ENCODE data around the gene STX11.

The STX11 gene

DNA sequence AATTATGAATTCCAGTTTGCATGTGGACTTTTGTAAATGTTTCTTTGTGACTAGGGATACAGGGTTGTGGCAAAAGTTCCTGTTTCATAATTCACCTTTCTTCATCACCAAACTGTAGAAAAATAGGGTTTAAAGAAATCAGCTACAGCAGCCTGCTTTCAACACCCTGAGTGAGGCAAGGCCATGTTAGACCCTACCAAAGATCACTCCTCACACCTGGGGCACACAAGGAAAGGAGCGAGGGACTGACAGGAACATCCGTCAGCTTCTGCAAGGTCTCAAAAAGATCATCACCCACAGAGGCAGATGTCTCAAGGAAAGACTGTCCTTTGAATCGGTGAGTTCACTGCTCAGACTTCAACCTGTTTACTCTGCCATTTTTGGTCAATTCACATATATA, 10.5 kb upstream of the STX11 start:
- TF ChIP-seq, protein P1, sequence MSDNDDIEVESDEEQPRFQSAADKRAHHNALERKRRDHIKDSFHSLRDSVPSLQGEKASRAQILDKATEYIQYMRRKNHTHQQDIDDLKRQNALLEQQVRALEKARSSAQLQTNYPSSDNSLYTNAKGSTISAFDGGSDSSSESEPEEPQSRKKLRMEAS (IDR thresholded peaks at IDR 0.05): no peak
- TF ChIP-seq, protein P2, sequence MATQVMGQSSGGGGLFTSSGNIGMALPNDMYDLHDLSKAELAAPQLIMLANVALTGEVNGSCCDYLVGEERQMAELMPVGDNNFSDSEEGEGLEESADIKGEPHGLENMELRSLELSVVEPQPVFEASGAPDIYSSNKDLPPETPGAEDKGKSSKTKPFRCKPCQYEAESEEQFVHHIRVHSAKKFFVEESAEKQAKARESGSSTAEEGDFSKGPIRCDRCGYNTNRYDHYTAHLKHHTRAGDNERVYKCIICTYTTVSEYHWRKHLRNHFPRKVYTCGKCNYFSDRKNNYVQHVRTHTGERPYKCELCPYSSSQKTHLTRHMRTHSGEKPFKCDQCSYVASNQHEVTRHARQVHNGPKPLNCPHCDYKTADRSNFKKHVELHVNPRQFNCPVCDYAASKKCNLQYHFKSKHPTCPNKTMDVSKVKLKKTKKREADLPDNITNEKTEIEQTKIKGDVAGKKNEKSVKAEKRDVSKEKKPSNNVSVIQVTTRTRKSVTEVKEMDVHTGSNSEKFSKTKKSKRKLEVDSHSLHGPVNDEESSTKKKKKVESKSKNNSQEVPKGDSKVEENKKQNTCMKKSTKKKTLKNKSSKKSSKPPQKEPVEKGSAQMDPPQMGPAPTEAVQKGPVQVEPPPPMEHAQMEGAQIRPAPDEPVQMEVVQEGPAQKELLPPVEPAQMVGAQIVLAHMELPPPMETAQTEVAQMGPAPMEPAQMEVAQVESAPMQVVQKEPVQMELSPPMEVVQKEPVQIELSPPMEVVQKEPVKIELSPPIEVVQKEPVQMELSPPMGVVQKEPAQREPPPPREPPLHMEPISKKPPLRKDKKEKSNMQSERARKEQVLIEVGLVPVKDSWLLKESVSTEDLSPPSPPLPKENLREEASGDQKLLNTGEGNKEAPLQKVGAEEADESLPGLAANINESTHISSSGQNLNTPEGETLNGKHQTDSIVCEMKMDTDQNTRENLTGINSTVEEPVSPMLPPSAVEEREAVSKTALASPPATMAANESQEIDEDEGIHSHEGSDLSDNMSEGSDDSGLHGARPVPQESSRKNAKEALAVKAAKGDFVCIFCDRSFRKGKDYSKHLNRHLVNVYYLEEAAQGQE (IDR thresholded peaks at IDR 0.05; ENCODE audit: low read depth): no peak
- TF ChIP-seq CREB1 (IDR thresholded peaks at IDR 0.05; ENCODE audit: low read depth) (no peak), TCF12 (IDR thresholded peaks at IDR 0.05; ENCODE audit: low read depth) (no peak), TAF1 (IDR thresholded peaks at IDR 0.05; ENCODE audit: low read depth) (no peak), ZBTB7A (IDR thresholded peaks at IDR 0.05; ENCODE audit: low read depth) (no peak), EGR1 (IDR thresholded peaks at IDR 0.05) (no peak), CEBPB (IDR thresholded peaks at IDR 0.05) (no peak)
- TF ChIP-seq, protein P3, sequence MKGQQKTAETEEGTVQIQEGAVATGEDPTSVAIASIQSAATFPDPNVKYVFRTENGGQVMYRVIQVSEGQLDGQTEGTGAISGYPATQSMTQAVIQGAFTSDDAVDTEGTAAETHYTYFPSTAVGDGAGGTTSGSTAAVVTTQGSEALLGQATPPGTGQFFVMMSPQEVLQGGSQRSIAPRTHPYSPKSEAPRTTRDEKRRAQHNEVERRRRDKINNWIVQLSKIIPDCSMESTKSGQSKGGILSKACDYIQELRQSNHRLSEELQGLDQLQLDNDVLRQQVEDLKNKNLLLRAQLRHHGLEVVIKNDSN (IDR thresholded peaks at IDR 0.05): no peak

DNA sequence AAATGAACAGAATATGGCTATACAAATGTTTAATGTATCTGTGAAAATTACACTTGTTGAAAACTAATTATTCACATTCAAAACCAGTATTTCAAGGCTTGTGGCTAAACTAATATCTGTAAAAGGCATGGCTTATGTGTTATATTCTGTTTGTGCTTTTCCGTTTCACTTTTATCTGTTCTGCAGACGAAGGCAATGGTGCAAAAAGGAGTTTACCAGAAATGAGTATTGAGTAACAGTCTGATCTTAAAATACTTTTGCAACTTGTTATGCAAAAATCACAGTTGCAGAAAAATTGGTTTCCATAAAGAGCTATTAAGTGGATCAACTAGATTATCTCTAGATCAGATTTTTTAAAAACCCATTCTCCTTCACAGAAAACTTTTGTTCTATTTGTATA, 9.4 kb upstream of the STX11 start:
- no peak for TF ChIP-seq RAD21 (IDR thresholded peaks at IDR 0.05; ENCODE audit: low read depth)
- no peak for TF ChIP-seq FOXM1 (IDR thresholded peaks at IDR 0.05; ENCODE audit: borderline replicate concordance, low read depth)
- no peak for TF ChIP-seq CEBPB (IDR thresholded peaks at IDR 0.05)
- TF ChIP-seq EP300 (IDR thresholded peaks at IDR 0.05; ENCODE audit: borderline replicate concordance): no peak
- no peak for TF ChIP-seq YY1 (IDR thresholded peaks at IDR 0.05; ENCODE audit: low read depth)
- TF ChIP-seq TAF1 (IDR thresholded peaks at IDR 0.05; ENCODE audit: low read depth): no peak
- no peak for TF ChIP-seq TEAD4 (IDR thresholded peaks at IDR 0.05)
- TF ChIP-seq, protein P3 (IDR thresholded peaks at IDR 0.05): no peak
- TF ChIP-seq, protein P2 (IDR thresholded peaks at IDR 0.05; ENCODE audit: low read depth): no peak
- TF ChIP-seq, protein P1 (IDR thresholded peaks at IDR 0.05): no peak
- TF ChIP-seq TCF12 (IDR thresholded peaks at IDR 0.05; ENCODE audit: low read depth): no peak
- TF ChIP-seq NFIC (IDR thresholded peaks at IDR 0.05): no peak
- TF ChIP-seq EGR1 (IDR thresholded peaks at IDR 0.05): no peak

DNA sequence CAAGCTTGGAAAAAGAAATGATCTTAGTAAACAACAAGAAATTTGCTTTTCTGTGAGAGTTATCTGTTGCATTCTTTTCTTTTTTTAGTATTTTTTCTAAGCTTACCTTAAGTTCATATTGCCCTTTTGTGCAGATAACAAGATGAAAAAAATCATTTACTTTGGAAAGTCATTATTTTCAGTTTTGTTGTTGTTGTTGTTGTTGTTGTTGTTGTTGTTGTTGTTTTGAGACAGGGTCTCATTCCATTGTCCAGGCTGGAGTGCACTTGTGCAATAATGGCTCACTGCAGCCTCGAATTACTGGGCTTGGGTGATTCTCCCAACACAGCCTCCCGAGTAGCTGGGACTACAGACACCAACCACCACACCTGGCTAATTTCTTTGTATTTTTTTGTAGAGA, 8.8 kb upstream of the STX11 start:
- TF ChIP-seq TEAD4 (IDR thresholded peaks at IDR 0.05) (no peak), CREB1 (IDR thresholded peaks at IDR 0.05; ENCODE audit: low read depth) (no peak), EP300 (IDR thresholded peaks at IDR 0.05; ENCODE audit: borderline replicate concordance) (no peak), FOXM1 (IDR thresholded peaks at IDR 0.05; ENCODE audit: borderline replicate concordance, low read depth) (no peak), TCF12 (IDR thresholded peaks at IDR 0.05; ENCODE audit: low read depth) (no peak), TAF1 (IDR thresholded peaks at IDR 0.05; ENCODE audit: low read depth) (no peak), NFIC (IDR thresholded peaks at IDR 0.05) (no peak), ZBTB7A (IDR thresholded peaks at IDR 0.05; ENCODE audit: low read depth) (no peak)
- TF ChIP-seq, protein P2 (IDR thresholded peaks at IDR 0.05; ENCODE audit: low read depth): no peak

DNA sequence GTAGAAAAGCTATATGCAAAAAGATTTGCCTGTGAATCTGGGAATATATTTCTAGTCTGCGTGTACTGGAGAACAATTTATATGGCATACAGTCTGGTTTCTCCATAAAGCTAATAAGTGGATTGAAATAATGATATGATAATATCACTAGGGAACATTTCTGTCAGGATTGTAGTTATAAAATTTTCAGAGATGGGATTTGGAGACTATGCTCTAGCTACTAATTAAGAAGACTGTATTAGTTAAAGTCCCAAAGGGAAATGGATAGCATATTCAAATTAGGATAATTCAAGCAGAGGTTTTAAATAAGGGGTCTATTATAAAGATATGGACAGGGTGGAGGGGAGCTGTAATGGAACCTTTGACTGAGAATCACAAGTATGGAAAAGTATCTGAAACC, 7.2 kb upstream of the STX11 start:
- TF ChIP-seq CREB1 (IDR thresholded peaks at IDR 0.05; ENCODE audit: low read depth) (no peak), NFIC (IDR thresholded peaks at IDR 0.05) (no peak), EP300 (IDR thresholded peaks at IDR 0.05; ENCODE audit: borderline replicate concordance) (no peak), CEBPB (IDR thresholded peaks at IDR 0.05) (no peak), ZBTB7A (IDR thresholded peaks at IDR 0.05; ENCODE audit: low read depth) (no peak), TEAD4 (IDR thresholded peaks at IDR 0.05) (no peak), YY1 (IDR thresholded peaks at IDR 0.05; ENCODE audit: low read depth) (no peak), TCF12 (IDR thresholded peaks at IDR 0.05; ENCODE audit: low read depth) (no peak), EGR1 (IDR thresholded peaks at IDR 0.05) (no peak), FOXM1 (IDR thresholded peaks at IDR 0.05; ENCODE audit: borderline replicate concordance, low read depth) (no peak), RAD21 (IDR thresholded peaks at IDR 0.05; ENCODE audit: low read depth) (no peak), TAF1 (IDR thresholded peaks at IDR 0.05; ENCODE audit: low read depth) (no peak)
- TF ChIP-seq, protein P2 (IDR thresholded peaks at IDR 0.05; ENCODE audit: low read depth): no peak
- TF ChIP-seq, protein P1 (IDR thresholded peaks at IDR 0.05): no peak
- TF ChIP-seq, protein P3 (IDR thresholded peaks at IDR 0.05): no peak
